Ishikawa (cell line): Measurements from ENCODE around the gene FGR.

Source experiments
- CEBPB ChIP-seq: IDR thresholded peaks from 2 replicates; pipeline ENCODE4 v1.6.1; 2012
- CREB1 ChIP-seq: IDR thresholded peaks from 2 replicates; pipeline ENCODE4 v1.6.1; 2012; ENCODE audit warnings: low read depth
- EP300 ChIP-seq: IDR thresholded peaks from 2 replicates; pipeline ENCODE4 v1.6.1; 2012; ENCODE audit warnings: borderline replicate concordance
- FOXM1 ChIP-seq: IDR thresholded peaks from 2 replicates; pipeline ENCODE4 v1.6.1; 2012; ENCODE audit warnings: low read depth, borderline replicate concordance
- RAD21 ChIP-seq: IDR thresholded peaks from 2 replicates; pipeline ENCODE4 v1.6.1; 2012; ENCODE audit warnings: low read depth
- TAF1 ChIP-seq: IDR thresholded peaks from 2 replicates; pipeline ENCODE4 v1.6.1; 2012; ENCODE audit warnings: low read depth, mild to moderate bottlenecking
- YY1 ChIP-seq: IDR thresholded peaks from 2 replicates; pipeline ENCODE4 v1.6.1; 2012; ENCODE audit warnings: low read depth
- ZBTB7A ChIP-seq: IDR thresholded peaks from 2 replicates; pipeline ENCODE4 v1.6.1; 2012; ENCODE audit warnings: low read depth
- TF ChIP-seq, protein P1 (sequence below): IDR thresholded peaks from 2 replicates; pipeline ENCODE4 v1.6.1; 2012
- TF ChIP-seq, protein P2 (sequence below): IDR thresholded peaks from 2 replicates; pipeline ENCODE4 v1.6.1; 2012; ENCODE audit warnings: low read depth, mild to moderate bottlenecking

DNA sequence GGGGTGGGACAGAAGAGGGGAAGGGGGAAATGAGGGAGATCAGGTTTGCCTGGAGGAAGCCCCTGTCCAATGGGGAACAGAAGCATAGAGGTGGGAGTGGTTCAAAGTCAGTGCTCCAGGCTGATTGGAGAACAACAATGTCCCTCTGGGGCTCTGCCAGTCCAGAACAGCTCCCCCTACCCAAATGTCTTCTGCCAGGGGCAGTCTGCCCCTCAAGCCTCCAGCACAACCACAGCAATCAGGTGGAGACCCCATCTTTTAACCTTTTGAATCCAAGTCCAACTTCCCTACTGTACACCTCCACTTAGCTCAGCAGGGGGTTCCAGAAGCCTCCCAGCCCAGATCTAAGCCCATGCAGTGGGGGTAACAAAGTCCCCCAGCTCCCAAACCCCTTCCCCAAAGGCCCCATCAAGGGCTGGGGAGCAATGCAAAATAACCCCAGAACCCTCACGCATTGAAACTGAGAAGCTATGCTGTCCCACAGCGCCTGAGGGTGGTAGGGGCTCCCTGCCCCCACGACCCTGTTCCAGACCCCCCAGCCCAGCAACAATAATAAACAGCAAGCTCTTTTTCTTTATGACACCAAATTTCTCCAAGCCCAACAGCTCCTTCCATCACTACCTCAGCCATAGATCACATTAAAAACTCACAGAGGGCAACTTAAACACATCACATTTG lies 34.3 kb downstream of the FGR start:
- TF ChIP-seq, protein P1, sequence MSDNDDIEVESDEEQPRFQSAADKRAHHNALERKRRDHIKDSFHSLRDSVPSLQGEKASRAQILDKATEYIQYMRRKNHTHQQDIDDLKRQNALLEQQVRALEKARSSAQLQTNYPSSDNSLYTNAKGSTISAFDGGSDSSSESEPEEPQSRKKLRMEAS, result no peak
- TF ChIP-seq RAD21 (no peak), TAF1 (no peak), EP300 (no peak), CREB1 (no peak), YY1 (no peak), ZBTB7A (no peak), FOXM1 (no peak), CEBPB (no peak)
- TF ChIP-seq, protein P2, sequence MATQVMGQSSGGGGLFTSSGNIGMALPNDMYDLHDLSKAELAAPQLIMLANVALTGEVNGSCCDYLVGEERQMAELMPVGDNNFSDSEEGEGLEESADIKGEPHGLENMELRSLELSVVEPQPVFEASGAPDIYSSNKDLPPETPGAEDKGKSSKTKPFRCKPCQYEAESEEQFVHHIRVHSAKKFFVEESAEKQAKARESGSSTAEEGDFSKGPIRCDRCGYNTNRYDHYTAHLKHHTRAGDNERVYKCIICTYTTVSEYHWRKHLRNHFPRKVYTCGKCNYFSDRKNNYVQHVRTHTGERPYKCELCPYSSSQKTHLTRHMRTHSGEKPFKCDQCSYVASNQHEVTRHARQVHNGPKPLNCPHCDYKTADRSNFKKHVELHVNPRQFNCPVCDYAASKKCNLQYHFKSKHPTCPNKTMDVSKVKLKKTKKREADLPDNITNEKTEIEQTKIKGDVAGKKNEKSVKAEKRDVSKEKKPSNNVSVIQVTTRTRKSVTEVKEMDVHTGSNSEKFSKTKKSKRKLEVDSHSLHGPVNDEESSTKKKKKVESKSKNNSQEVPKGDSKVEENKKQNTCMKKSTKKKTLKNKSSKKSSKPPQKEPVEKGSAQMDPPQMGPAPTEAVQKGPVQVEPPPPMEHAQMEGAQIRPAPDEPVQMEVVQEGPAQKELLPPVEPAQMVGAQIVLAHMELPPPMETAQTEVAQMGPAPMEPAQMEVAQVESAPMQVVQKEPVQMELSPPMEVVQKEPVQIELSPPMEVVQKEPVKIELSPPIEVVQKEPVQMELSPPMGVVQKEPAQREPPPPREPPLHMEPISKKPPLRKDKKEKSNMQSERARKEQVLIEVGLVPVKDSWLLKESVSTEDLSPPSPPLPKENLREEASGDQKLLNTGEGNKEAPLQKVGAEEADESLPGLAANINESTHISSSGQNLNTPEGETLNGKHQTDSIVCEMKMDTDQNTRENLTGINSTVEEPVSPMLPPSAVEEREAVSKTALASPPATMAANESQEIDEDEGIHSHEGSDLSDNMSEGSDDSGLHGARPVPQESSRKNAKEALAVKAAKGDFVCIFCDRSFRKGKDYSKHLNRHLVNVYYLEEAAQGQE, result no peak
